ENCODE data around the gene SMCP. TPM values are rescaled to one million over a fixed set of nuclear protein-coding genes. Genes with fewer than 3 reads are reported as not detected.

Gene SMCP
- total RNA-seq, 1 donor from 2014 or later = not detected

Other genes with a start within 250 kb of the SMCP start
- not detected in 2 replicates for gene LCE2D, start 214.9 kb upstream of the SMCP start, total RNA-seq
- gene LCE2C, start 203.0 kb upstream of the SMCP start, total RNA-seq = not detected in 2 replicates
- not detected in 2 replicates for gene LCE2B, start 192.2 kb upstream of the SMCP start, total RNA-seq
- not detected in 2 replicates for gene LCE2A, start 180.0 kb upstream of the SMCP start, total RNA-seq
- gene LCE4A, start 170.2 kb upstream of the SMCP start, total RNA-seq = not detected in 2 replicates
- gene KPRP, start 120.3 kb upstream of the SMCP start, total RNA-seq = not detected in 2 replicates
- gene LCE1F, start 103.2 kb upstream of the SMCP start, total RNA-seq = not detected in 2 replicates
- not detected in 2 replicates for gene LCE1E, start 92.1 kb upstream of the SMCP start, total RNA-seq
- gene LCE1D, start 81.6 kb upstream of the SMCP start, total RNA-seq = not detected in 2 replicates
- not detected in 2 replicates for gene LCE1C, start 71.7 kb upstream of the SMCP start, total RNA-seq
- gene LCE1B, start 66.4 kb upstream of the SMCP start, total RNA-seq = not detected in 2 replicates
- not detected in 2 replicates for gene LCE1A, start 50.8 kb upstream of the SMCP start, total RNA-seq
- not detected in 2 replicates for gene LCE6A, start 35.5 kb upstream of the SMCP start, total RNA-seq
- not detected in 2 replicates for gene LCE7A, start 18.3 kb upstream of the SMCP start, total RNA-seq
- gene IVL, start 30.2 kb downstream of the SMCP start, total RNA-seq = not detected in 2 replicates
- gene SPRR5, start 68.9 kb downstream of the SMCP start, total RNA-seq = not detected in 2 replicates
- not detected in 2 replicates for gene SPRR4, start 92.3 kb downstream of the SMCP start, total RNA-seq
- not detected in 2 replicates for gene SPRR1A, start 105.8 kb downstream of the SMCP start, total RNA-seq
- not detected in 2 replicates for gene SPRR3, start 123.4 kb downstream of the SMCP start, total RNA-seq
- gene SPRR1B, start 152.9 kb downstream of the SMCP start, total RNA-seq = not detected in 2 replicates
- gene SPRR2D, start 162.8 kb downstream of the SMCP start, total RNA-seq = not detected in 2 replicates
- not detected in 2 replicates for gene SPRR2A, start 179.2 kb downstream of the SMCP start, total RNA-seq
- gene SPRR2B, start 193.3 kb downstream of the SMCP start, total RNA-seq = not detected in 2 replicates
- gene SPRR2E, start 216.2 kb downstream of the SMCP start, total RNA-seq = not detected in 2 replicates
- not detected in 2 replicates for gene SPRR2F, start 235.2 kb downstream of the SMCP start, total RNA-seq